22Rv1 (cell line): Measurements from ENCODE around the gene ARHGEF28.
A peak's percentile ranks its signal among the peaks of the same experiment; 100 is the strongest.

Experiments
- H3K27ac ChIP-seq: fragments of 450-650 bp; 2 replicates; pipeline ENCODE4 v1.5.1; 2017
- CTCF ChIP-seq: fragments of 450-650 bp; IDR thresholded peaks from 2 replicates; pipeline ENCODE4 v1.5.1; 2017; ENCODE audit warnings: mild to moderate bottlenecking
- ZFX ChIP-seq: fragments of 450-650 bp; IDR thresholded peaks from 2 replicates; pipeline ENCODE4 v1.6.1; 2017; ENCODE audit warnings: antibody characterized with exemption, borderline replicate concordance

The ARHGEF28 gene

GRCh38 chr5:73780302-73781080, 154.5 kb downstream of the ARHGEF28 start:
- TF ChIP-seq CTCF (peak; percentile 26), ZFX (no peak)
- no peak overlapping the region for H3K27ac ChIP-seq

DNA sequence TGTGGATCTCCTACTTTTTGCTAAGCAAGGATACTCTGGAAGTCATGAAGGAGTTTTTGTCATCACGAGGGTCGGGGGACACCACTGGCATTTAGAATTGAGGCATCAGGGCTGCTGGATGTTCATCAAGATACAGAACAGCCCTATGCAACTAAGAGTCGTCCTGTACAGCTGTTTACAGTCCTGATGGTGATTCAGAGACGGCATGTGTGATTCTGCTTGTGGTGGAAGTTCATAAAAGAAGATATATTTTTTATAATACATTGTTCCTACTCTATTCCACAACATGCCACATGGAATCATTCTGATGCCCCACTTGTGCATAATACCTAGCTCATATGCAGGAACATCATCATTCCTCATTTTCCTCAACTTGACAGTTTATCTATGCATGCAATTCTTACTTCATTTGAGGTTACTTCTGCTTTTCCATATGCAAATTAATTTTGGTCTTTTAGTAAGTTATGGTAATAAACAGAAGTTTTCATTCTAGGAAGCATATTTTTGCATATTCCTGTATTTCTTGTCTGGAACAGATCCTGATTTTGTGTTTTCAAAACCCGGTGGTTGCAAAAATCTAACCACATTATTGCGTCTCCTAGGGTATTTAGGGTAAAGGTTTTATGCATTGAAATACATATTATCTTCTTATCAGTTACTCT, 155.2 kb downstream of the ARHGEF28 start:
- no peak overlapping the region for H3K27ac ChIP-seq
- TF ChIP-seq CTCF (no peak), ZFX (no peak)

DNA sequence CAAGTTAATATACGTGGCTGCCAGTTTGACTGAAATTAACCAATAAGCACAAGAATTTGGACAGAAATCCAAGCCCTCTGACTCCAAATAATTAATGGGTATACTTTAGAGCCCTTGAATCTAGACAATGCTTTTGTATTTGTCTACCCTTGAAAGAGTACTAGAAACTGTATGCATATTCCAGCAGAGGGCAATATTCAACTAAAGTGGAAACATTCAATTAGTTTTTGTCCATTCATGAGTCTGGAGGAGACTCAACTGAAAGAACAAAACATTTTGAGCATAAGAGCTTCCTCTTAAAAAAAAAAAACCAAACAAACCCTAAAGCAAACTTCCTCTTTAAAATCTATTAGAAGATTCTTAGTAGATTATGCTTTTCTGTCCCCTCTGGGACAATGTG, 157.8 kb downstream of the ARHGEF28 start:
- TF ChIP-seq ZFX, result no peak
- peak; percentile 28; the same call in 1 of the 2 replicates for TF ChIP-seq CTCF
- no peak overlapping the region for H3K27ac ChIP-seq

DNA sequence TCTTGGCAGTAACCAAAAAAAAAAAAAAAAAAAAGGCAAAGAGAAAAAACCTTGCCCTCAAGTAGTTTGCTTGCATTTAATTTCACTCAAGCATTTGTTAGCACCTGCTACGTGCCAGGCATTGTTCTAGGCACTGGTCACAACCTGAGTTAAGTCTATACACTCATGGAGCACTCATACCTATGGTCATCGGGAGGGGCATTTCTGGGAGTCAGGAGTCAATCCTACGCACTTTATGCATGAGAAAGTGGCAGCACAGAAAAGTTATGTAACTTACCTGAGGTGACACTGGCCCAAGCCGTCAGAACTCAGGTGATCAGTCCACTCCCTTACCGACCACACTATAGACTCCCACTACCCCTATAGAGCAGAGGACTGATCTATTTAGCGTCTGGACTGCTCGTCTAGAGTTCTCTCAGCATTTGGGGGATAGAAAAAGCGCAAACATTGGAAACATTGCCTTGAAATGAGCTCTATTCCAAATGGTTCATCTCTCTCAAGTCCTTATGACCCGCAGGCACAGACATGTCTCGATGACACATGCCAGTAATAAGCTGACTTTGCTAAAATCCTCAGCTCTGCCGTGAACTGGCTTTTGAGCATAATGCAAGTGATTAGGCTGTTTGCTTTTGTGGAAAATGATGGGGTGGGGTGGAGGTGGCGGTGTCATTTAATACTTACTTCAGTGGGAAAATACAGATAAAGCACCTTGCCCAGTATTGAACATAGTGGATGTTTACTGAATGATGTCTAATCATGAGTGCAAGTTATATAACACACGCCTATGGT, 160.2 kb downstream of the ARHGEF28 start:
- TF ChIP-seq CTCF (no peak), ZFX (no peak)
- no peak overlapping the region for H3K27ac ChIP-seq

DNA sequence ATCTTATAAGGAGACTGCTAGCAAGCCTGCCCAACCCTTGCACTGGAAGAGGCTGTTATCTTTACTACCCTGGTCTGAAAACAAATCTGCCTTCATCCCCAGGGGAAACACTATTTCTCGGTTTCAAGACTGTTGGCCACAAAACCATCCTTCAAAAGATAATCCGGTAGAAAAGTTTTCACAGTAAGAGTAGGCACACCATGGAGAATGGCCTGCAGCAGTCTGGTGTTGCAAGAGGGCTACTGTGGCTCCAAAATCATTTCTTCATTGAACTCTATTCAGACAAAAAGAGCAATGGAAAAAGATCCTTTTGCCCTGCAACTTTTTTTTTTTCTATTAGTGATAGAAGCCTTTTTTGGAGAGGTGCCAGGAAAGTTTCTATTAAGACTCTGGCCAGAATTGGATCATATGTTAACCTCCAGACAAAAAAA, 163.9 kb downstream of the ARHGEF28 start:
- H3K27ac ChIP-seq, result no peak overlapping the region
- no peak for TF ChIP-seq CTCF
- TF ChIP-seq ZFX, result no peak

- no peak overlapping the region for H3K27ac ChIP-seq
Observed at GRCh38 chr5:73791389-73791788, 165.4 kb downstream of the ARHGEF28 start.

More at GRCh38 chr5:73791389-73791788, 165.4 kb downstream of the ARHGEF28 start:
- no peak for TF ChIP-seq CTCF
- TF ChIP-seq ZFX, result no peak
